K562 (cell line): Measurements from ENCODE around the gene ZNF501. TPM values are rescaled to one million over a fixed set of nuclear protein-coding genes. Genes with fewer than 3 reads are reported as not detected.

ENCODE experiments used
- BHLHE40 ChIP-seq: IDR thresholded peaks from 2 replicates; pipeline ENCODE4 v1.6.1; 2011; ENCODE audit warnings: low read length, improper control_type of control experiment
- ELF2 ChIP-seq: fragments of 250-450 bp; sonication (Bioruptor Pico); IDR thresholded peaks from 2 replicates; pipeline ENCODE4 v1.5.0; 2021; ENCODE audit warnings: mild to moderate bottlenecking
- FOXK1 ChIP-seq: sonication (generic); formaldehyde crosslinking; IDR thresholded peaks from 2 replicates; pipeline ENCODE4 v1.8.0; 2022; ENCODE audit warnings: missing genetic modification reagents, mild to moderate bottlenecking, borderline replicate concordance
- HCFC1 ChIP-seq: IDR thresholded peaks from 2 replicates; pipeline ENCODE4 v1.6.1; 2012; ENCODE audit warnings: low read depth, low read length, improper control_type of control experiment
- NFE2L1 ChIP-seq: fragments of 450-650 bp; IDR thresholded peaks from 2 replicates; pipeline ENCODE4 v1.6.1; 2016; ENCODE audit warnings: missing genetic modification characterization, low read depth, mild to moderate bottlenecking, missing compliant biosample characterization, moderate library complexity, borderline replicate concordance
- PHB ChIP-seq: fragments of 250-450 bp; sonication (Bioruptor Pico); IDR thresholded peaks from 2 replicates; pipeline ENCODE4 v1.5.0; 2021
- PHF21A ChIP-seq: fragments of 450-650 bp; IDR thresholded peaks from 2 replicates; pipeline ENCODE4 v1.6.1; 2017; ENCODE audit warnings: low read depth, borderline replicate concordance
- SMAD1 ChIP-seq: fragments of 150-350 bp; IDR thresholded peaks from 2 replicates; pipeline ENCODE4 v1.6.1; 2014; ENCODE audit warnings: low read length, low read depth; ENCODE audit not compliant: partially characterized antibody
- TOE1 ChIP-seq, 2 experiments: fragments of 450-650 bp in 1 of 2; sonication (generic) in 1 of 2; formaldehyde crosslinking in 1 of 2; IDR thresholded peaks; 2 replicates each; pipeline versions ENCODE4 v1.7.1 to v1.8.0; 2016 to 2022; ENCODE audit warnings: borderline replicate concordance in 2 of 2, mild to moderate bottlenecking in 2 of 2, antibody characterized with exemption in 1 of 2, inconsistent platforms in 1 of 2, low read depth in 1 of 2, missing genetic modification reagents in 1 of 2, moderate library complexity in 1 of 2
- ZBTB40 ChIP-seq, 2 experiments: fragments of 450-650 bp in 1 of 2; sonication (generic) in 1 of 2; formaldehyde crosslinking in 1 of 2; IDR thresholded peaks; 2 replicates each; pipeline versions ENCODE4 v1.7.1 to v1.9.0; 2016 to 2022; ENCODE audit warnings: inconsistent platforms in 1 of 2, mild to moderate bottlenecking in 1 of 2, missing genetic modification reagents in 1 of 2
- ZEB2 ChIP-seq: fragments of 450-650 bp; IDR thresholded peaks from 2 replicates; pipeline ENCODE4 v1.6.1; 2016
- ZNF232 ChIP-seq: sonication (generic); formaldehyde crosslinking; IDR thresholded peaks from 2 replicates; pipeline ENCODE4 v1.8.0; 2022; ENCODE audit warnings: mild to moderate bottlenecking, missing genetic modification reagents
- polyA plus RNA-seq, 8 experiments: library from polyadenylated mRNA; depleted of rRNA in 4 of 8; stranded (reverse) in 5 of 8; unstranded in 3 of 8; fragments of >200 nt; fragmentation: Nextera tagmentation in 2 of 8; fragmentation: Illumina TruSeq in 1 of 8; extraction: Ambion mirVana in 2 of 8; extraction: Trizol in 1 of 8; gene quantifications; 2 replicates each; pipeline versions ENCODE4 v1.2.1 to v1.2.3, GENCODE V29; 2011 to 2014; ENCODE audit warnings: inconsistent platforms in 1 of 8, missing spikeins in 1 of 8
- total RNA-seq, 7 experiments: library from RNA; depleted of rRNA in 6 of 7; stranded (reverse); fragments of >200 nt in 6 of 7; fragmentation: Illumina TruSeq in 2 of 7; extraction: Trizol in 2 of 7; gene quantifications; 2 replicates each; pipeline versions ENCODE4 v1.2.1 to v1.2.3, GENCODE V29; 2011 to 2021; ENCODE audit warnings: low replicate concordance in 1 of 7
- TF ChIP-seq, protein P1 (sequence below): fragments of 450-650 bp; IDR thresholded peaks from 2 replicates; pipeline ENCODE4 v1.7.0; 2016; ENCODE audit warnings: borderline replicate concordance
- TF ChIP-seq, protein P2 (sequence below): fragments of 450-650 bp; formaldehyde crosslinking; IDR thresholded peaks from 2 replicates; pipeline ENCODE4 v1.4.0; 2022; ENCODE audit warnings: missing genetic modification characterization

ZNF501 gene
- total and polyA plus RNA-seq, 9 of the 15 experiments (the other 6 are each of a cell fraction or from before 2014, with no cell fraction given): 1.2 to 6.5 (median 3.7) TPM

DNA sequence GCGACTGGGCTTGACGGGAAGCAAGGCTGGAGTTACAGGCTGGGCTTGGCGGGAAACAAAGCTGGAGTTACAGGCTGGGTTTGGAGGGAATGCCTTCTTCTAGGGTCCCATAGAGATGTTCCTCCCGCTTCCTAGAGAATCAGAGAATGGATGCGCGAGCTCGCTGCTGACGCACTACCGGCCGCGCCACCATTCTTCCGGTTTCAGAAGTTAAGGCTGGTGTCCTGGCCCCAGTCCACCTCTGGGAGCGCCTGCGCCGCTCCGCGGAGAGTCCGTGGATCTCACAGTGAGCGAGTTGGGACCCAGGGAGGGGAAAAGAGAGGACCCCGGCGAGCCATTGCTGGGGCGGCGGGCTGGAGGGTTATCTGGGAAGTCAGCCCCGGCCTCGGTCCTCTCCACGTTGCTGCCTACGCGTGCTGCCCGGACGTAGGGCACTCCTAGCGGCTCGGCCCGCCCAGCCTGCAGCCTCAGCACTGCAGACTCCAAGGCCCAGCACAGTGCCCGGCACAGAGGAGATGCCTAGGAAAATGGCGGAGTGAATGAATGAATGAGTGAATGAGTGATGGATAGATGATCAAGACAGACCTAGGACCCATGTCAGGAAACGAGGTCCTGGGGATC is 16.9 kb upstream of the ZNF501 start, which contains the start of gene ZNF502 (continued):
- TF ChIP-seq ZBTB40 (IDR thresholded peaks at IDR 0.05): peak; percentile 93
- no peak for TF ChIP-seq ZBTB40 (CRISPR knock-in tag; IDR thresholded peaks at IDR 0.05)
- TF ChIP-seq, protein P1, sequence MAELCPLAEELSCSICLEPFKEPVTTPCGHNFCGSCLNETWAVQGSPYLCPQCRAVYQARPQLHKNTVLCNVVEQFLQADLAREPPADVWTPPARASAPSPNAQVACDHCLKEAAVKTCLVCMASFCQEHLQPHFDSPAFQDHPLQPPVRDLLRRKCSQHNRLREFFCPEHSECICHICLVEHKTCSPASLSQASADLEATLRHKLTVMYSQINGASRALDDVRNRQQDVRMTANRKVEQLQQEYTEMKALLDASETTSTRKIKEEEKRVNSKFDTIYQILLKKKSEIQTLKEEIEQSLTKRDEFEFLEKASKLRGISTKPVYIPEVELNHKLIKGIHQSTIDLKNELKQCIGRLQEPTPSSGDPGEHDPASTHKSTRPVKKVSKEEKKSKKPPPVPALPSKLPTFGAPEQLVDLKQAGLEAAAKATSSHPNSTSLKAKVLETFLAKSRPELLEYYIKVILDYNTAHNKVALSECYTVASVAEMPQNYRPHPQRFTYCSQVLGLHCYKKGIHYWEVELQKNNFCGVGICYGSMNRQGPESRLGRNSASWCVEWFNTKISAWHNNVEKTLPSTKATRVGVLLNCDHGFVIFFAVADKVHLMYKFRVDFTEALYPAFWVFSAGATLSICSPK: no peak
- no peak for TF ChIP-seq FOXK1
- TF ChIP-seq ZEB2: no peak
- no peak for TF ChIP-seq TOE1 (IDR thresholded peaks at IDR 0.05; ENCODE audit: borderline replicate concordance)
- no peak for TF ChIP-seq TOE1 (CRISPR knock-in tag; IDR thresholded peaks at IDR 0.05; ENCODE audit: borderline replicate concordance, low read depth)
- no peak for TF ChIP-seq BHLHE40
- TF ChIP-seq HCFC1: peak; percentile 75
- TF ChIP-seq NFE2L1 (tag): no peak
- TF ChIP-seq PHF21A: no peak
- TF ChIP-seq, protein P2, sequence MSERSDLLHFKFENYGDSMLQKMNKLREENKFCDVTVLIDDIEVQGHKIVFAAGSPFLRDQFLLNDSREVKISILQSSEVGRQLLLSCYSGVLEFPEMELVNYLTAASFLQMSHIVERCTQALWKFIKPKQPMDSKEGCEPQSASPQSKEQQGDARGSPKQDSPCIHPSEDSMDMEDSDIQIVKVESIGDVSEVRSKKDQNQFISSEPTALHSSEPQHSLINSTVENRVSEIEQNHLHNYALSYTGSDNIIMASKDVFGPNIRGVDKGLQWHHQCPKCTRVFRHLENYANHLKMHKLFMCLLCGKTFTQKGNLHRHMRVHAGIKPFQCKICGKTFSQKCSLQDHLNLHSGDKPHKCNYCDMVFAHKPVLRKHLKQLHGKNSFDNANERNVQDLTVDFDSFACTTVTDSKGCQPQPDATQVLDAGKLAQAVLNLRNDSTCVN: no peak
- no peak for TF ChIP-seq SMAD1
- TF ChIP-seq PHB (CRISPR knock-in tag): no peak
- TF ChIP-seq ZNF232: no peak
- no peak for TF ChIP-seq ELF2
